H9 (cell line): ENCODE measurements around the gene TRPM1. TPM values are rescaled to one million over a fixed set of nuclear protein-coding genes. Genes with fewer than 3 reads are reported as not detected.

Source experiments
- DNase-seq: peaks from one replicate; pipeline ENCODE4 v3.0.0-alpha.2; 2017
- H2AFZ ChIP-seq: one replicate; pipeline ENCODE4 v1.6.1; 2013; ENCODE audit warnings: mild to moderate bottlenecking, low read length, control low read depth, moderate library complexity
- H2AK5ac ChIP-seq: 2 replicates; pipeline ENCODE4 v1.6.1; 2013; ENCODE audit warnings: low read length, control low read depth, mixed read lengths; ENCODE audit not compliant: insufficient read length
- H2BK120ac ChIP-seq: one replicate; pipeline ENCODE4 v1.6.1; 2013; ENCODE audit warnings: low read depth, mild to moderate bottlenecking, low read length, control low read depth, inconsistent platforms; ENCODE audit not compliant: poor library complexity, severe bottlenecking
- H2BK12ac ChIP-seq: 2 replicates; pipeline ENCODE4 v1.6.1; 2013; ENCODE audit warnings: low read length, control low read depth, mixed read lengths, low read depth; ENCODE audit not compliant: insufficient read length
- H2BK15ac ChIP-seq: 2 replicates; pipeline ENCODE4 v1.6.1; 2013; ENCODE audit warnings: low read depth, low read length, control low read depth
- H2BK20ac ChIP-seq: one replicate; pipeline ENCODE4 v1.6.1; 2013; ENCODE audit warnings: low read depth, mild to moderate bottlenecking, low read length, control low read depth, inconsistent platforms; ENCODE audit not compliant: poor library complexity, severe bottlenecking
- H2BK5ac ChIP-seq: 2 replicates; pipeline ENCODE4 v1.6.1; 2013; ENCODE audit warnings: low read length, control low read depth, mixed read lengths; ENCODE audit not compliant: insufficient read length
- H3K14ac ChIP-seq: 2 replicates; pipeline ENCODE4 v1.6.1; 2013; ENCODE audit warnings: low read length, control low read depth; ENCODE audit not compliant: insufficient read depth
- H3K18ac ChIP-seq: 2 replicates; pipeline ENCODE4 v1.6.1; 2013; ENCODE audit warnings: low read depth, mild to moderate bottlenecking, mixed read lengths, low read length, control low read depth; ENCODE audit not compliant: insufficient read length
- H3K23ac ChIP-seq: 2 replicates; pipeline ENCODE4 v1.6.1; 2013; ENCODE audit warnings: low read length, control low read depth, mixed read lengths, low read depth; ENCODE audit not compliant: insufficient read length
- H3K23me2 ChIP-seq: 2 replicates; pipeline ENCODE4 v1.6.1; 2013; ENCODE audit warnings: low read depth, mild to moderate bottlenecking, mixed read lengths, low read length, control low read depth; ENCODE audit not compliant: insufficient read length, poor library complexity, severe bottlenecking
- H3K27ac ChIP-seq: 2 replicates; pipeline ENCODE4 v1.5.1; 2013; ENCODE audit warnings: low read length, control low read depth, mixed read lengths, low read depth; ENCODE audit not compliant: insufficient read length
- H3K27me3 ChIP-seq: 2 replicates; pipeline ENCODE4 v1.6.1; 2013; ENCODE audit warnings: low read length, control low read depth, inconsistent platforms; ENCODE audit not compliant: insufficient read depth
- H3K4ac ChIP-seq: 2 replicates; pipeline ENCODE4 v1.6.1; 2013; ENCODE audit warnings: low read depth, mild to moderate bottlenecking, control low read depth, inconsistent platforms, low read length, moderate library complexity
- H3K4me1 ChIP-seq: 2 replicates; pipeline ENCODE4 v1.6.1; 2013; ENCODE audit warnings: low read length, control low read depth, inconsistent platforms; ENCODE audit not compliant: insufficient read depth
- H3K4me2 ChIP-seq: 2 replicates; pipeline ENCODE4 v1.6.1; 2013; ENCODE audit warnings: low read length, control low read depth, mixed read lengths; ENCODE audit not compliant: insufficient read length, insufficient read depth
- H3K56ac ChIP-seq: 2 replicates; pipeline ENCODE4 v1.6.1; 2013; ENCODE audit warnings: low read depth, mild to moderate bottlenecking, mixed read lengths, low read length, control low read depth; ENCODE audit not compliant: insufficient read length
- H3K79me1 ChIP-seq: 2 replicates; pipeline ENCODE4 v1.6.1; 2013; ENCODE audit warnings: low read depth, mild to moderate bottlenecking, moderate library complexity, low read length, control low read depth, inconsistent platforms; ENCODE audit not compliant: insufficient read depth, poor library complexity, severe bottlenecking
- H3K79me2 ChIP-seq: 2 replicates; pipeline ENCODE4 v1.6.1; 2013; ENCODE audit warnings: low read length, control low read depth, inconsistent platforms; ENCODE audit not compliant: insufficient read depth
- H3K9ac ChIP-seq: 2 replicates; pipeline ENCODE4 v1.6.1; 2013; ENCODE audit warnings: low read length, control low read depth, mixed read lengths; ENCODE audit not compliant: insufficient read length; ENCODE audit errors: extremely low read depth
- H3K9me3 ChIP-seq: one replicate; pipeline ENCODE4 v1.6.1; 2013; ENCODE audit warnings: low read depth, low read length, inconsistent platforms; ENCODE audit not compliant: control insufficient read depth
- H3T11ph ChIP-seq: one replicate; pipeline ENCODE4 v1.6.1; 2013; ENCODE audit warnings: mild to moderate bottlenecking, low read length, control low read depth, inconsistent platforms
- H4K20me1 ChIP-seq: one replicate; pipeline ENCODE4 v1.6.1; 2013; ENCODE audit not compliant: control insufficient read depth, insufficient read length, insufficient read depth
- H4K5ac ChIP-seq: 2 replicates; pipeline ENCODE4 v1.6.1; 2013; ENCODE audit warnings: low read depth, mild to moderate bottlenecking, mixed read lengths, low read length, control low read depth; ENCODE audit not compliant: insufficient read length
- H4K8ac ChIP-seq: replicated peaks from 2 replicates; pipeline ENCODE4 v1.6.1; 2013; ENCODE audit warnings: low read length, control low read depth, mixed read lengths, low read depth; ENCODE audit not compliant: insufficient read length
- H4K91ac ChIP-seq: 2 replicates; pipeline ENCODE4 v1.6.1; 2013; ENCODE audit warnings: low read depth, mild to moderate bottlenecking, moderate library complexity, mixed read lengths, low read length, control low read depth; ENCODE audit not compliant: insufficient read length
- H3K27ac Mint-ChIP-seq, 3 experiments: 2 replicates in 2 of 3; 3 replicates in 1 of 3; pipeline ENCODE4 v1.8.0; 2020 to 2021; ENCODE audit warnings: mixed read lengths in 3 of 3, mild to moderate bottlenecking in 1 of 3, moderate library complexity in 1 of 3
- H3K27me3 Mint-ChIP-seq: 2 replicates; pipeline ENCODE4 v1.8.0; 2021; ENCODE audit warnings: low read depth, mild to moderate bottlenecking, moderate library complexity, mixed read lengths
- H3K36me3 Mint-ChIP-seq, 3 experiments: 2 replicates in 2 of 3; 3 replicates in 1 of 3; pipeline ENCODE4 v1.8.0; 2020 to 2021; ENCODE audit warnings: low read depth in 3 of 3, mixed read lengths in 3 of 3; ENCODE audit not compliant: insufficient read depth in 1 of 3
- H3K4me1 Mint-ChIP-seq, 2 experiments: 2 replicates each; pipeline ENCODE4 v1.8.0; 2020; ENCODE audit warnings: mixed read lengths in 2 of 2
- H3K4me3 Mint-ChIP-seq, 2 experiments: 2 replicates in 1 of 2; 3 replicates in 1 of 2; pipeline ENCODE4 v1.8.0; 2020 to 2021; ENCODE audit warnings: mild to moderate bottlenecking in 2 of 2, mixed read lengths in 2 of 2, moderate library complexity in 1 of 2
- H3K9me3 Mint-ChIP-seq, 2 experiments: 2 replicates in 1 of 2; 3 replicates in 1 of 2; pipeline ENCODE4 v1.8.0; 2020; ENCODE audit warnings: mild to moderate bottlenecking in 2 of 2, mixed read lengths in 2 of 2, moderate library complexity in 1 of 2
- CTCF ChIP-seq: fragments of 200-600 bp; sonication (generic); conservative IDR thresholded peaks from 3 replicates; pipeline ENCODE4 v1.8.0; 2021; ENCODE audit warnings: antibody characterized with exemption, mild to moderate bottlenecking
- WGBS: extraction: QIAGEN DNeasy Blood & Tissue Kit; methylation state at CpG from one replicate; pipeline ENCODE4 v1.1.7; 2013; ENCODE audit warnings: missing lambda C conversion rate, low lambda C conversion rate, mixed read lengths; ENCODE audit not compliant: insufficient read length; ENCODE audit errors: extremely low coverage; 5-methylcytosine and 5-hydroxymethylcytosine counted together
- total RNA-seq: library from RNA; stranded (reverse); gene quantifications from 2 replicates; pipeline ENCODE4 v1.2.1, GENCODE V29; 2021

The TRPM1 gene
- total RNA-seq, 1 experiment from 2014 or later: not detected

DNA sequence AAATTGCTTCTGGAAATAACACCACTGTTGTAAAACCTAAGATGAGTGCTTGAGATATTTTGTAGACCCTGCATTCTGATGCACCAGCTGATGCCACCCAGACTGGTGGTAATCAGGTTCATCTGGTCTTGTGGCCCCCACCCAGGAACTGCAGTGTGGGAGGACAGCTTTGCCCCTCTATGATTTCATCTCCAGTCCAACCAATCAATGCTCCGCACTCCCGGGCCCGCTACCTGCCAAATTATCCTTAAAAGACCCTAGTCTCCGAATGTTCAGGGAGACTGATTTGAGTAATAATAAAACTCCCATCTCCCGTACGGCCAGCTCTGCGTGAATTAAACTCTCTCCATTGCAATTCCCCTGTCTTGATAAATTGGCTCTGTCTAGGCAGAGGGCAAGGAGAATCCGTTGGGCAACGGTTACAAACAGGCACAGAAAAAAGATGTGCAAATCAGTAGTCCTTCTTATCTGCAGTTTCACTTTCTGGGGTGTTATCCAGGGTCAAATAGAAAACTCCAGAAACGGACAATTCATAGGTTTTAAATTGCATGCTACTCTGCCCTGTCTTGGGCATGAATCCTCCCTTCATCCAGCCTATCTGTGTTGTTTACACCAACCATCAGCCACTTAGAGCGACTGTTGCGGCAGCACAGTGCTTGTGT lies 29.2 kb upstream of the TRPM1 start:
- no CpG with 5 or more reads among the region's 12 CpGs for WGBS
- Histone ChIP-seq H2AK5ac (no peak overlapping the region), H2AFZ (no peak overlapping the region), H4K20me1 (no peaks in the 10 kb centered on the region), H3K23me2 (no peaks in the 10 kb centered on the region), H3K9me3 (peaks cover 9% of the 10 kb centered on the region), H3K79me2 (no peaks in the 10 kb centered on the region), H3K56ac (no peak overlapping the region), H3K27ac (no peak overlapping the region), H4K8ac (no peak overlapping the region), H3K23ac (no peak overlapping the region), H3K79me1 (no peaks in the 10 kb centered on the region), H3K9ac (no peak overlapping the region), H3K14ac (no peak overlapping the region), H4K5ac (no peak overlapping the region), H3K4me1 (no peaks in the 10 kb centered on the region), H4K91ac (no peak overlapping the region), H3K4ac (no peak overlapping the region), H3K4me2 (no peak overlapping the region), H2BK20ac (no peak overlapping the region), H2BK12ac (no peak overlapping the region), H3K27me3 (no peaks in the 10 kb centered on the region), H2BK15ac (no peak overlapping the region), H3T11ph (no peak overlapping the region), H2BK120ac (no peak overlapping the region), H3K18ac (no peak overlapping the region), H2BK5ac (no peak overlapping the region)
- Mint-ChIP-seq H3K27ac (no peak overlapping the region), H3K36me3 (peaks cover 0 to 25% (median 13%) of the 10 kb centered on the region in 3 experiments; a peak in 6 of 7 replicates), H3K9me3 (peaks cover 22 to 26% of the 10 kb centered on the region in 2 experiments), H3K4me3 (no peak overlapping the region), H3K4me1 (peaks cover 6 to 18% of the 10 kb centered on the region in 2 experiments), H3K27me3 (no peaks in the 10 kb centered on the region; the same call in none of the 2 replicates)
- TF ChIP-seq CTCF: no peak
- no peak for DNase-seq
